ENCODE measurements around the gene BANP. TPM values are rescaled to one million over a fixed set of nuclear protein-coding genes. Genes with fewer than 3 reads are reported as not detected.
A peak's percentile ranks its signal among the peaks of the same experiment; 100 is the strongest.
"Not testable (repeated sequence)": the region's sequence is repeated elsewhere in the genome, so short reads cannot be mapped to it uniquely, and the experiment has no call there.

BANP gene
- total RNA-seq, 1 donor from 2014 or later = 25.5 TPM

- no peak for TF ChIP-seq CTCF (IDR thresholded peaks at IDR 0.05; ENCODE audit: partially characterized antibody, unreplicated experiment)
- Mint-ChIP-seq H3K36me3 (ENCODE audit: unreplicated experiment) (no peaks in the 10 kb centered on the region), H3K4me3 (ENCODE audit: unreplicated experiment) (peak overlapping the region; percentile 30), H3K9me3 (ENCODE audit: unreplicated experiment) (peaks cover 7% of the 10 kb centered on the region), H3K27ac (ENCODE audit: unreplicated experiment) (peak overlapping the region; percentile 72), H3K27me3 (ENCODE audit: unreplicated experiment) (peaks cover 3% of the 10 kb centered on the region), H3K4me1 (ENCODE audit: low read depth, unreplicated experiment) (peaks cover 28% of the 10 kb centered on the region)
- DNase-seq = no peak
These were observed 68.7 kb downstream of the BANP start for GRCh38 chr16:88019821-88020515.

- no peak overlapping the region for H3K4me3 Mint-ChIP-seq (ENCODE audit: unreplicated experiment)
- H3K27me3 Mint-ChIP-seq (ENCODE audit: unreplicated experiment) = peaks cover 3% of the 10 kb centered on the region
- DNase-seq = no peak
- H3K4me1 Mint-ChIP-seq (ENCODE audit: low read depth, unreplicated experiment) = peaks cover 31% of the 10 kb centered on the region
- H3K27ac Mint-ChIP-seq (ENCODE audit: unreplicated experiment) = no peak overlapping the region
- TF ChIP-seq CTCF (IDR thresholded peaks at IDR 0.05; ENCODE audit: partially characterized antibody, unreplicated experiment) = no peak
- H3K9me3 Mint-ChIP-seq (ENCODE audit: unreplicated experiment) = peaks cover 7% of the 10 kb centered on the region
- no peaks in the 10 kb centered on the region for H3K36me3 Mint-ChIP-seq (ENCODE audit: unreplicated experiment)
These were observed 69.3 kb downstream of the BANP start for GRCh38 chr16:88020516-88020885.

- not testable (repeated sequence) for H3K9me3 Mint-ChIP-seq (ENCODE audit: unreplicated experiment); H3K27me3 Mint-ChIP-seq (ENCODE audit: unreplicated experiment); DNase-seq; H3K36me3 Mint-ChIP-seq (ENCODE audit: unreplicated experiment); H3K4me3 Mint-ChIP-seq (ENCODE audit: unreplicated experiment); H3K27ac Mint-ChIP-seq (ENCODE audit: unreplicated experiment)
- H3K4me1 Mint-ChIP-seq (ENCODE audit: low read depth, unreplicated experiment) = peaks cover 32% of the 10 kb centered on the region
These were observed 70.1 kb downstream of the BANP start for GRCh38 chr16:88021041-88021970.

GRCh38 chr16:88022076-88023042, 71.1 kb downstream of the BANP start:
- no peak for TF ChIP-seq CTCF (IDR thresholded peaks at IDR 0.05; ENCODE audit: partially characterized antibody, unreplicated experiment)
- Mint-ChIP-seq H3K36me3 (ENCODE audit: unreplicated experiment) (no peaks in the 10 kb centered on the region), H3K4me1 (ENCODE audit: low read depth, unreplicated experiment) (peaks cover 32% of the 10 kb centered on the region), H3K9me3 (ENCODE audit: unreplicated experiment) (peaks cover 6% of the 10 kb centered on the region), H3K27ac (ENCODE audit: unreplicated experiment) (no peak overlapping the region), H3K4me3 (ENCODE audit: unreplicated experiment) (no peak overlapping the region), H3K27me3 (ENCODE audit: unreplicated experiment) (peaks cover 6% of the 10 kb centered on the region)
- DNase-seq = no peak

- peaks cover 32% of the 10 kb centered on the region for H3K4me1 Mint-ChIP-seq (ENCODE audit: low read depth, unreplicated experiment)
- H3K27me3 Mint-ChIP-seq (ENCODE audit: unreplicated experiment) = peaks cover 6% of the 10 kb centered on the region
- H3K27ac Mint-ChIP-seq (ENCODE audit: unreplicated experiment) = peak overlapping the region; percentile 64
- peaks cover 6% of the 10 kb centered on the region for H3K9me3 Mint-ChIP-seq (ENCODE audit: unreplicated experiment)
- no peak overlapping the region for H3K4me3 Mint-ChIP-seq (ENCODE audit: unreplicated experiment)
- no peaks in the 10 kb centered on the region for H3K36me3 Mint-ChIP-seq (ENCODE audit: unreplicated experiment)
- TF ChIP-seq CTCF (IDR thresholded peaks at IDR 0.05; ENCODE audit: partially characterized antibody, unreplicated experiment) = no peak
- no peak for DNase-seq
These were observed 72.1 kb downstream of the BANP start for GRCh38 chr16:88023366-88023765.
